ENCODE measurements around the gene KLF15. TPM values are rescaled to one million over a fixed set of nuclear protein-coding genes. Genes with fewer than 3 reads are reported as not detected.

Gene KLF15
- total RNA-seq, 1 donor from 2014 or later = 0.74 TPM

DNA sequence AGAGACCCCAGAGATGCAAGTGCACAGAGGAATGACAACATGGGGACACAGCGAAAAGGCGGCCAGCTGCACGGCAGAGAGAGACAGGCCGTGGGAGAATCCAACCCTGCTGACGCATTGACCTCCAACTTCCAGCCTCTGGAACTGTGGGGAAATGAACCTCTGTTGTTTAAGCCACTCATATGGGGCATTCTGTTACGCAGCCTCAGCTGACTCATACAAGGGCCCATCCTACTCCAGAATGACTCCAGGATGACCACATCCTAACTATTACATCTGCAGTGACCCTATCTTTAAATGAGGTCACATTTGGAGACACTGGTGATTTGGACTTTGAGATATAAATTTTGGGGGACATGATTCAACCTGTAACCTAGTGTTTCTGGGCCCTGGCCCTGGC lies 44.0 kb downstream of the KLF15 start:
- Mint-ChIP-seq H3K4me3 (ENCODE audit: unreplicated experiment) (no peak overlapping the region), H3K9me3 (ENCODE audit: unreplicated experiment) (peaks cover 1% of the 10 kb centered on the region), H3K27ac (ENCODE audit: unreplicated experiment) (no peak overlapping the region), H3K4me1 (ENCODE audit: low read depth, unreplicated experiment) (no peaks in the 10 kb centered on the region), H3K27me3 (ENCODE audit: unreplicated experiment) (peaks cover 4% of the 10 kb centered on the region), H3K36me3 (ENCODE audit: unreplicated experiment) (peaks cover 30% of the 10 kb centered on the region)
- TF ChIP-seq, protein P1, sequence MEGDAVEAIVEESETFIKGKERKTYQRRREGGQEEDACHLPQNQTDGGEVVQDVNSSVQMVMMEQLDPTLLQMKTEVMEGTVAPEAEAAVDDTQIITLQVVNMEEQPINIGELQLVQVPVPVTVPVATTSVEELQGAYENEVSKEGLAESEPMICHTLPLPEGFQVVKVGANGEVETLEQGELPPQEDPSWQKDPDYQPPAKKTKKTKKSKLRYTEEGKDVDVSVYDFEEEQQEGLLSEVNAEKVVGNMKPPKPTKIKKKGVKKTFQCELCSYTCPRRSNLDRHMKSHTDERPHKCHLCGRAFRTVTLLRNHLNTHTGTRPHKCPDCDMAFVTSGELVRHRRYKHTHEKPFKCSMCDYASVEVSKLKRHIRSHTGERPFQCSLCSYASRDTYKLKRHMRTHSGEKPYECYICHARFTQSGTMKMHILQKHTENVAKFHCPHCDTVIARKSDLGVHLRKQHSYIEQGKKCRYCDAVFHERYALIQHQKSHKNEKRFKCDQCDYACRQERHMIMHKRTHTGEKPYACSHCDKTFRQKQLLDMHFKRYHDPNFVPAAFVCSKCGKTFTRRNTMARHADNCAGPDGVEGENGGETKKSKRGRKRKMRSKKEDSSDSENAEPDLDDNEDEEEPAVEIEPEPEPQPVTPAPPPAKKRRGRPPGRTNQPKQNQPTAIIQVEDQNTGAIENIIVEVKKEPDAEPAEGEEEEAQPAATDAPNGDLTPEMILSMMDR (IDR thresholded peaks at IDR 0.05; ENCODE audit: partially characterized antibody, unreplicated experiment) = no peak
- no peak for DNase-seq

DNA sequence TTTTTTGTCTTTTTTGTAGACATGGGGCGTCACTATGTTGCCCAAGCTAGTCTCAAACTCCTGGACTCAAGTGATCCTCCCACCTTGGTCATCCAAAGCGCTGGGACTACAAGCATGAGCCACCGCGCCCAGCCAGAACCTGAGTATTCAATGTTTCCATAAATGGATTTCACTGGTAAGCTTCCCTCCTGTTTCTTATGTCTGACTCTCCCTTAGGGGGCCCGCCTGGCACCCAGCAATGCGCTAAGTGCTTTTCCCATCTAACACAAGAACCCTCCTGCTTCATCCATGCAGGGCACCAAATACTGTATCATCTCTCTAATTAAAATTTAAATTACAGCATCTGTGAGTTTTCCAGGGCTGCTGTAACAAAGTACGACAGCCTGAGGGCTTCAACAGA lies 44.9 kb downstream of the KLF15 start:
- TF ChIP-seq, protein P1 (IDR thresholded peaks at IDR 0.05; ENCODE audit: partially characterized antibody, unreplicated experiment) = no peak
- H3K4me3 Mint-ChIP-seq (ENCODE audit: unreplicated experiment) = no peak overlapping the region
- H3K4me1 Mint-ChIP-seq (ENCODE audit: low read depth, unreplicated experiment) = no peaks in the 10 kb centered on the region
- peaks cover 26% of the 10 kb centered on the region for H3K36me3 Mint-ChIP-seq (ENCODE audit: unreplicated experiment)
- peaks cover 4% of the 10 kb centered on the region for H3K27me3 Mint-ChIP-seq (ENCODE audit: unreplicated experiment)
- no peak for DNase-seq
- no peak overlapping the region for H3K27ac Mint-ChIP-seq (ENCODE audit: unreplicated experiment)
- peaks cover 1% of the 10 kb centered on the region for H3K9me3 Mint-ChIP-seq (ENCODE audit: unreplicated experiment)

DNA sequence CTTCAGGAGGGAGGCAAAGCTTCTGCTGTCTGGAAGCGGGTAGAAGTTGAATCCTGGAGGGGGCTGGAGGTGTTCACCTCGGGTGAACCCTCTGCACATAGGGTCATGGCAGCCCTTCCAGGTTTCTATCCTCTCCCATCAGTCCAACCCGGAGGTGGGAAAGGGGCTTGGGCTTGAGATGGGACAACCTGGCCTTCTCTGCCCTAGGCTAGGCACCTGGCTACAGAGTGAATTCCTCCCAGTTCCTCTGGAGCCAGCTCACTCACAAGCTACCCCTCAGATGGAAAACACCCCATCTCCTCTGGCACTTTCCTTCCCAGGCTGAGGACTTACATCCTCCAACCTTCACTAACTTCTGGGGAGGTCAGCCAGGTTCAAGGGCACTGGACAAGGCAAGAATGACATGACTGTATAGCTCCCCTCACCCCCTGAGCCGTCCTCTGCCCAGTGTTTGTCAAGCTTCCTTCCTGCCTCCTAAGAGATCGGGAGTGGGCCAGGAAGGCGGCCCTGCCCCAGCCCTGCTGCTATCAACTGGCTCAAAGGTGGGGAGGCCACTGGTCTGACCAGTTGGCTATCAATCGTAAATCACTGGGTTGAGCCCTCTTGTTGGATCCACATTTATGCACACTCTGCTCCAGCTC lies 45.8 kb downstream of the KLF15 start:
- H3K27ac Mint-ChIP-seq (ENCODE audit: unreplicated experiment) = no peak overlapping the region
- no peak for DNase-seq
- H3K4me1 Mint-ChIP-seq (ENCODE audit: low read depth, unreplicated experiment) = no peaks in the 10 kb centered on the region
- H3K4me3 Mint-ChIP-seq (ENCODE audit: unreplicated experiment) = no peak overlapping the region
- peaks cover 4% of the 10 kb centered on the region for H3K27me3 Mint-ChIP-seq (ENCODE audit: unreplicated experiment)
- TF ChIP-seq, protein P1 (IDR thresholded peaks at IDR 0.05; ENCODE audit: partially characterized antibody, unreplicated experiment) = no peak
- H3K36me3 Mint-ChIP-seq (ENCODE audit: unreplicated experiment) = peaks cover 30% of the 10 kb centered on the region
- H3K9me3 Mint-ChIP-seq (ENCODE audit: unreplicated experiment) = peaks cover 1% of the 10 kb centered on the region

DNA sequence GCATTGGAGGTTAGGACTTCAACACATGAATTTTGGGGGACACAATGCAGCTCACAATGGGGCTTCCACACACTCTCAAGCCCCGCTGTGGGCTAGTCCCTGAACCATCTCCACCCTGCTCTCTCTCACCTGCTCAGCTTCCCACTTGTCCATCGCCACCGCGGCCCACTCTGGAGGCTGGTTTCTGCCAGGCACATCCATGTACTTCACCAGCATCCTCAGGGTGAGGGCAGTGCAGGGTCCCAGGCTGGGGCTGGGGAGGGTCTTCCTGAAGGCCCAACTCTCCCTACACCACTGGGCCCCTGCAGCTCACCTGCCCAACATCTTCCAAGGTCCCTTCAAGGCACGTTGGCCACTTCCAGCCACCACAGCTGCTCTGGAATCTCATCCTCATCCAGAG lies 46.4 kb downstream of the KLF15 start:
- peaks cover 4% of the 10 kb centered on the region for H3K27me3 Mint-ChIP-seq (ENCODE audit: unreplicated experiment)

More for the DNA sequence above, 46.4 kb downstream of the KLF15 start:
- Mint-ChIP-seq H3K4me3 (ENCODE audit: unreplicated experiment) (no peak overlapping the region), H3K9me3 (ENCODE audit: unreplicated experiment) (peaks cover 1% of the 10 kb centered on the region), H3K4me1 (ENCODE audit: low read depth, unreplicated experiment) (no peaks in the 10 kb centered on the region), H3K27ac (ENCODE audit: unreplicated experiment) (no peak overlapping the region), H3K36me3 (ENCODE audit: unreplicated experiment) (peaks cover 30% of the 10 kb centered on the region)
- TF ChIP-seq, protein P1 (IDR thresholded peaks at IDR 0.05; ENCODE audit: partially characterized antibody, unreplicated experiment) = no peak
- no peak for DNase-seq
